Activated CD8-positive, alpha-beta memory T cell treated with anti-CD3 and anti-CD28 coated beads for 48 hours (primary cell): ENCODE measurements around the gene COPG1.
"Not testable (repeated sequence)": the region's sequence is repeated elsewhere in the genome, so short reads cannot be mapped to it uniquely, and the experiment has no call there.

Experiments
- DNase-seq, 3 experiments: peaks; one replicate each; pipeline ENCODE4 v3.0.0-alpha.2; 2020; ENCODE audit warnings: low read depth in 2 of 3, low spot score in 2 of 3

The COPG1 gene

DNA sequence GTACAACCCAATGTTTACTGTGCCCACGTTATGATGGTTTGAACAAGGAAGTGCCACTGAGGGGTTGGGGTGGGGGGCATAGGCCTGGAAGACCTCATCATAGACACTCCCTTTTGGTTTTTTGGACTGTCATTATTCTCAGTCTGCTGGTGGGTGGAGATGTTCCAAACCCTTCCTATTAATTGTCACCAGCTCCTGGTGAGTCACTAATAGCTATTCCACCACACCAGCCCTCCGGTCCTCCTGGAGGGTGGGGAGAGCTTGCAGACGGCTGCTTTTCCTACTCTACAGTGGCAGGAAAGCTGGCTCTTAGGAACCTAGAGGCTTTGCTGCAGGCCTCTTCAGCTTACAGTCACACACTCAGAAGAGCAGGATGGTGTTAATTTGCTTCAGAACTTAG is 9.0 kb upstream of the COPG1 start:
- no peak for DNase-seq

DNA sequence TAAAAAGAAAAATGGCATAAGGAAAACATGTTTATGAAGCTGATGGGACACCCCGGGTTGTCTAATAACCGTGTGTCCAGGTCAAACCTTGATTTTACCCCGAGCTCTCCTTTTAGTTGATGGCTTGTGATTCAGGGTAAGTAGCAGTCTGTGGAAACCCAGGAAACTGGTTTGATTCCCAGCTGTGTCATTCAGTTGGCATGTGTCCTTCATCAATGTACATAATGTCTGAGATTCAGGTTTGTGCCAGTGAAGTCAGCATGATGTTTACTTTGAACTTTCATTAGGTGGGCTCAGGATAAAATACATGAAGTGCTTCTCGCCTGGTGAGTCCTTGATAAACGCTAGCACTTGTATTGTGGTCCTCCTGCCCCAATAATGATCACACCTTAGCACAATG is 4.3 kb upstream of the COPG1 start:
- DNase-seq, result no peak

DNA sequence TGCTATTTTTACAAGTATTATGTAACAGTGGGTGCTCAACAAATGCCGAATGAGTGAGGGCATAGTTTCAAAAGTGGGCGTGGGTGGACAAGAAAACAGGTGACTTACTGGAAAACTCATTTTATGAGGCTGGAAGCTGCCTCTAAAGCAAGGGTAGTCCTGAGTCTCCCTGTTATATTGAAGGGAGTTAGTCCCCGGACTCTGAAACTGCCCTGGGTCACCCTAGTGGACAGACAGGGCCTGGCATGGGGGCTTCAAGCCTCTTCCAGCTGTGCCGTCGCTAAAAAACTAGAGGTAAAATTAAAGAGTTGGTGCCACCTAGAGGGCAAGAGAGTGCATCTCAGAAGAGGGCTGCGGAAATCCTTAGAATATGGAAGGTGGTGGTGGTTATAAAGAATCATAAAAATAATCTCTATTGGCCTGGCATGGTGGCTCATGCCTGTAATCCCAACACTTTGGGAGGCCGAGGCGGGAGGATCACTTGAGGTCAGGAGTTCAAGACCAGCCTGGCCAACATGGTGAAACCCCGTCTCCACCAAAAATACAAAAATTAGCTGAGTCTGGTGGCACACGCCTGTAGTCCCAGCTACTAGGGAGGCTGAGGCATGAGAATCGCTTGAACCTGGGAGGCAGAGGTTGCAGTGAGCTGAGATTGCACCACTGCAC is 3.6 kb upstream of the COPG1 start:
- DNase-seq, result peak in 2 of 3 experiments; percentile 32 to 48

DNA sequence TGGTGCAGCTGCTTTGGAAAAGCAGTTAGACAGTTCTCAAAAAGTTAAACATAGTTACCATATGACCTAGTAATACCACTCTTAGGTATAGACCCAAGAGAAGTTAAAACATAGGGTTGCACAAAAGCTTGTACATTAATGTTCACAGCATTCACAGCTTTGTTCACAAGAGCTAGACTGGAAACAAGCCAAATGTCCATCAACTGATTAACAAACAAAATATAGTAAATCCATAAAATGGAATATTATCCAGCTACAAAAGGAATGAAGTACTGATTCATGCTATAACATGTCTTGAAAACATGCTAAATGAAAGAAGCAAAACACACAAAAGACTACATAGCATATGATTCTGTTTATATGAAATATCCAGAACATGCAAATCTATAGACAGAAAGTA is 2.8 kb upstream of the COPG1 start:
- DNase-seq, result no peak

DNA sequence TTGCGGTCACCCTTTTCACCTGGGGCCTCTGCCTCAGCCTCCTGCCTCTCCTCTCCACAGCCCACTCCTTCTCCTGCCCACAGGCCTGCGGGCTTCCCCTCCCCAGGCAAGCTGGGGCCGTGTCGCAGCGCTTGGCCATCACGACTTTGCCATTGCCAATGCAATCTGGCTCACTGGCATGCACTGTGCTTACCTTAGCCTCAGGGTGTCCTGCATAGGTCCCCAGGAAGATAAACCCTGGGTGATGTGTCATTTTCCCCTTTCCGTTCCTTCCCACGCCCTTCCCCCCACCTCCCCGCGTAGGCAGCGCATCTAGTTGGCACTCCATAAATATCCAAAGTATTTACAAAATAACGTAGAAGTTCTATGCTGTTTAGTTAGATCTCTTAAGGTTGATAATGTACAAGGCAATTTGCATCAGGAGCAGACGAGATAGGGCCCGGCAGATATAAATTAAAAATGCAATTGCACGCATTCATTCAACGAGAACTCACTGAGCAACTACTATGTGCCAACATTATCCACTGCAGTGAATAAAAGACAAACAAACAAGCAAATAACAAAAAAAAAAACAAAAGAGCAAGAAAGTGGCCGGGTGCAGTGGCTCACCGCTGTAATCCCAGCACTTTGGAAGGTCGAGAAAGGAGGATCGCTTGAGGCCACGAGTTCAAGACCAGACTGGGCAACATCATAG is 973 bp upstream of the COPG1 start:
- no peak for DNase-seq

DNA sequence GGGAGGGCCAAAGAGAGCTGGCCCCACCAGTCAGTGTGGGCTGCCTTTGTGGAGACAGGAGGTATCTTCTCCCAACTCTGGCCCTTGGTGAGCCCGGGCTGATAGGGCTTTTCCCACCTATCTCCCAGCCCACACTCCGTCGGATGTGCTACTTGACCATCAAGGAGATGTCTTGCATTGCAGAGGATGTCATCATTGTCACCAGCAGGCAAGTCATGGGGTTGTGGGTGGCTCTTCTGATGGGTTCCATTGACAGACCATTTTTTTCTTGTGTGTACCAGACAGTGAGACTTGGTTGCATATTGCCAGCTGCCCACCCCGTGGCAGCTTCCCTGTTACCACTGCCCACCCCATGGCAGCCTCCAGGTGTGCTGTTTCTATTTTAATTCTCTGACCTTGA is 3.3 kb downstream of the COPG1 start:
- DNase-seq, result no peak

DNA sequence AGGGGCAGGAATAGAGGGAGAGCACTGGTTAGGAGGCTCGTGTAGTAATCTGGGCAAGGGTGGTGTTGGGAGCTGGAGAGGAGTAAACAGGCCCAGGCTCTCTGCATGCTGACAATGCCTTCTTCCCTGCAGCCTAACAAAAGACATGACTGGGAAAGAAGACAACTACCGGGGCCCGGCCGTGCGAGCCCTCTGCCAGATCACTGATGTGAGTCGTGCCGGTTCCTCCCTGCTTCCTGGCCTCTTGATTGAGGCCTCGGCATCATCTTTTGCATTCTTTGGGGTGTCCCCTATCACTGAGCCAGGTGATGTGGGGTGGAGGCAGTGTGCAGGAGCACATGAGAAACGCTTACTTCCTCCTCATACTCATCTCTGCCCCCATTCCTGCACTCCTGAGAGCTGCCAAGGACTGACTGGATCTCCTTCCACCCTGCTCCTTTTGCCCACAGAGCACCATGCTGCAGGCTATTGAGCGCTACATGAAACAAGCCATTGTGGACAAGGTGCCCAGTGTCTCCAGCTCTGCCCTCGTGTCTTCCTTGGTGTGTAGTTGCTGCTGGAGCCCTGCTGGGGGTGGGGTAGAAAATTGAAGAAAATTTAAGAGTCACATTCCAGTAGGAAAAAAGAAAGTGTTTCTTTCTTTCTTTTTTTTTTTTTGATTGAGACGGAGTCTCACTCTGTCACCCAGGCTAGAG is 5.3 kb downstream of the COPG1 start:
- DNase-seq, result no peak

DNA sequence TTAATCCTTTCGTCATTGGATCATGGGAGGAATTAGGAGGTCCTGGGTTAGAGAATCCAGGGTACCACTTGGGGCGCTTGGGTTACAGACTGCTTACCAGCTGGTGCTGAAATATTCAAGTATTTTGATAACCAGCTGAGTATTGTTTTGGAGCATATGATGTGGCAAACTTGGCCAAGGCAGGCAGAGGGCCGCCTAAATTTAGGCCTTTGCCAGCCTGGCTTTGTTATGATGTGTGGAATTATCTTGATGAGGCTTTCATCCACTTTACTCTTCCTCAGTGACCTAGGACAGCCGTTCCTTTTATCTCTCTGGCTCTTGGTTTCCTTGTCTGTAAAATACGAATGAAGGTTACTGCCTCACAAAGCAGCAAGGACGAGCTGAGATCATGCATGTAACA is 6.9 kb downstream of the COPG1 start:
- DNase-seq, result no peak

DNA sequence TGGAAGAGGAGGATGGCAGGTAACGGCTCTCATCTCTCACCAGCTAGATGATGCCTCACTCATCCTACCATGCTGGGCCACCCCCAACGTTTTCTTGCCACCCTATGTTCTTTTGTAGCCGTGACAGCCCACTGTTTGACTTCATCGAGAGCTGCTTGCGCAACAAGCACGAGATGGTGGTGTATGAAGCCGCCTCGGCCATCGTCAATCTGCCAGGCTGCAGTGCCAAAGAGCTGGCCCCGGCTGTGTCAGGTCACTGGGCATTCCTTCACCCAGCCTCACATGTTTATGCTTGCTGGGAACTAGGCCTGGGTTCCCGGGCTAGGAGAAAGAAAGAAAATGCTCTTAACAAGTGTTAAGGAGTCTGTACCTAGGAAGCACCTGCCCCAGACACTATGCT is 8.2 kb downstream of the COPG1 start:
- no peak for DNase-seq

DNA sequence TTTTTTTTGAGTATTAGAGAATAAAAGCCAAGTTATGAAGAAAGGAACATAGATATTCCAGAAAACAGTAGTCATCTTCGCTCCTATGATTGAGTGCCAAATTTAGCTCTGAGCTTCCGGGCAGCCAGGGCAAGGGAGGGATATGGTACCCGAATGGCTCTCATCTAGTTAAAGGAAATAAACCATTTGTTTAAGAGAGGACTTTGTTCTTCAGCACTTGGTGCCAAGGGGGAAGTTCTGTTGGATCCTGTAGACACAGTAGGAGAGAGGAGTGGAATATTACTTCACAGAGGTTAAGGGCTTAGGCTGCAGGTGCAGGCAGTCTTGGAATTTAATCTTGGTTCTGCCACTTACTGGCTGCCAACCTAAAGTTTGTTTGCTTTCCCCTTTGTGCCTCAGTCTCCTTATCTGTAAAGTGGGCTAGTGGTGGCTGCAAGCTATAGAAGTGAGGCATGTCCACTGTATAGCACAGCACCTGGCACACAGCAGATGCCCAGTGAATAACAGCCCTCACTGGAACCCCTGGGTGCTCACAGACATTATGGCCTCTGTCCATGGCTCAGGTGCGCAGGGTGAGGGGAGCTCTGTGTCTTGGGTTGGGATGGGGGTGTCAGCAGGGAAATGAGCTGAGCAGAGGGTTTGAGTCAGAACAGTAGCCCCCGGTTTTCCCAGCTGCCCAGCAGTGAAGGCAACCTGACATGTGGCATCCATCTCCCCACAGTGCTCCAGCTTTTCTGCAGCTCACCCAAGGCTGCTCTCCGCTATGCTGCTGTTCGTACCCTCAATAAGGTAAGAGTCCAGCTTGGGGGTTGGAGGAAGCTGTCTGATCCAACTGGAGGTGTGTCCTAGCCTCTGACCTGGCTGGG is 10.4 kb downstream of the COPG1 start:
- DNase-seq, result no peak

DNA sequence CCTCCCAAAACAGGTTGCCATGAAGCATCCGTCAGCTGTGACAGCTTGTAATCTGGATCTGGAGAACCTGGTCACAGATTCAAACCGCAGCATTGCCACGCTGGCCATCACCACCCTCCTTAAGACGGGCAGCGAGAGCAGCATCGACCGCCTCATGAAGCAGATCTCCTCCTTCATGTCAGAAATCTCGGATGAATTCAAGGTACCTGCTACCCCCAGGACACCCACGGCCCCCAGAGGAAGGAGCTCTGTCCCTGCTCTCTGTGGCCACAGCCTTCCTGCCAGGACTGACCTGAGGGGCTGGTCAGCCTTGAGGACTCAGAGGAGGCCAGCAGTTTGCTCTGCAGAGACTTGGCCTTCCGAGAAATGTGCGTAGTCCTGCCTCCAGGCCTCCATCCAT is 11.2 kb downstream of the COPG1 start:
- no peak for DNase-seq

DNA sequence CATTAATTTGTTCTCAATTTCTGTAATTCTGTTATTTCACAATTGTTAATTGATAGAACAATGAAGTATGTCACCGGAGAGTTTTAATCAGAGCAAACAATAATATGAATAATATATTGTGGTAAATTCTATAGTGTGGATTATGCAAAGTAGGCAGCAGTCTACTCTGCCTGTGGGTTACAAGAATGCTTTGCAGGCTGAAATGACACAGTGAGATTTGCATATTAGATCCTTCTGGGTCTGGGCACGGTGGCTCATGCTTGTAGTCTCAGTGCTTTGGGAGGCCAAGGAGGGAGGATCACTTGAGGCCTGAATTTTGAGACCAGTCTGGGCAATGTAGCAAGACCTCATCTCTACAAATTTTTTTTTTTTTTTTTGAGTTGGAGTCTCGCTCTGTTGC is 12.5 kb downstream of the COPG1 start:
- DNase-seq, result no peak

DNA sequence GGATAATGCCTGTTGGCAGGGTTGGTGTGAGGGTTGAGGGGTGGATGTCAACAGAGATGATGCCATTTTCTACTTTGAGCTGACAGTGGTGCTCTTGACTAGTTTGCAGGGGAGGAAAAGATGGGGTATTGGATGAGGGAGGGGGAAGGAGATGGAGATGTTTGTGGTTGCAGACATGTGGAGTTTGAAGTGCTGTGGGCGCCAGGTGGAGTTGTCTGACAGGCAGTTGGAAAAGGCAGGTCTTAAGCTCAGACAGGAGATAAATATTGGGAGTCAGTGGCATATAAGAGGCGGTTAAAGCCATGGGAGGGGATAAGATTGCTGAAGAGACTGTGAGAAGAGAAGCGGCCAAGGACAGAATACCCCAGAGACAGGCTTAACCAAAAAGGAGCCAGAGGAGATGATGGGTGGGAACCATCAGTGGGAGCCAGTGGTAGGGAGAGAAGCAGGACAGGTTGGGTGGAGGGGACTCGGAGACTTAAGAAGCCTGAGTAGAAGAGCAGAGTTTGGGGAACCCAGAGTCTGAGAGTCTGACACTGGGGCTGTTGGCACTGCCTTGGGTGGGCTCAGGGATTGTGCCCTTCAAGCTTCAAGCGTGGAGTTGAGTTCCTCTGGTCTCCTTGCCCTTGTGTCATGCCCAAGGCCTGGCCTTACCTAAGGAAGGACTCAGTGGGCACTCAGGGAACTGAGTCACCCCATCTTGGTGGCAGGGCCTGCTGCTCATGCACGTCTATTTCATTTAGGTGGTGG is 13.9 kb downstream of the COPG1 start:
- DNase-seq, result no peak

DNA sequence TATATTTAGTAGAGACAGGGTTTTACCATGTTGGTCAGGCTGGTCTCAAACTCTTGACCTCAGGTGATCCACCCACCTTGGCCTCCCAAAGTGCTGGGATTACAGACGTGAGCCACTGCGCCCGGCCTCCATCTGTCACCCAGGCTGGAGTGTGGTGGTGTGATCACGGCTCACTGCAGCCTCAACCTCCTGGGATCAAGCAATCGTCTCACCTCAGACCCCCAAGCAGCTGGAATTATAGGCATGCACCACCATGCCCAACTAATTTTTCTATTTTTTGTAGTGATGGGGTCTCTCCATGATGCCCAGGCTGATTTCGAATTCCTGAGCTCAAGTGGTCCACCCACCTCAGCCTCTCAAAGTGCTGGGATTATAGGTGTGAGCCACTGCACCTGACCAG is 15.6 kb downstream of the COPG1 start:
- DNase-seq, result not testable (repeated sequence)

DNA sequence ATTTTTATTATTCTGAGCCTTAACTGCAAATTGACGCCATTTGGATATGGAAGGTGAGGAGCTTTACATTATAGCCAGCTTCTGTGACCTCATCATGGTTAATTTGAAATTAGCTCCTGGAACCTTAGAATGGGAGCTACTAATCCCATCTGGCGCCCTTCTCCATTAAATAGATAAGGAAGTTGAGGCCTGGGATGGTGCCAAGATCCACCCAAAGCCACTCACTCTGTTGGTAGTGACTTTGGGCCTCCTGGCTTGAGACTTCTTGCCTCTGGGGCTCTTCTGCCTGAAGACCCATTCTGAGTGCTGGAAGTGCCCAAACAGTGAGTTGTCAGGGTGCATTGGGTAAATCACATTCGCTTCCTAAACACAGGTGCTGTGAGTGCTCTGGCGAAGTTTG is 17.2 kb downstream of the COPG1 start:
- DNase-seq, result no peak

DNA sequence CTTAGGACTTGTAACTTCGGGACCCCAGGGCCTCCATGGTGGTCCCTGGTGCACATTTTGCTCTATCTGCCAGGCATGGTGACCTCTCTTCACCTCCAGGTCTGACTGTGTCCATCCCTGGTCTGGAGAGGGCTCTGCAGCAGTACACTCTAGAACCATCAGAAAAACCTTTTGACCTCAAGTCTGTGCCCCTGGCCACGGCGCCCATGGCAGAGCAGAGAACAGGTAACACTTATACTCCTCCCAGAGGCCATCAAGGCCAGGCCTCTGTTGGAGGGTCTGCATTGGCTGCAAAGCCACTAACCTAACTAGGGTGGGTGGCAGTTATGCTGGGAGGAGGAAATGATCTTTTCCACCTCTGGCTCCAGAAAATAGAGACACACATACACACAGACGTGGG is 19.0 kb downstream of the COPG1 start:
- DNase-seq, result no peak

DNA sequence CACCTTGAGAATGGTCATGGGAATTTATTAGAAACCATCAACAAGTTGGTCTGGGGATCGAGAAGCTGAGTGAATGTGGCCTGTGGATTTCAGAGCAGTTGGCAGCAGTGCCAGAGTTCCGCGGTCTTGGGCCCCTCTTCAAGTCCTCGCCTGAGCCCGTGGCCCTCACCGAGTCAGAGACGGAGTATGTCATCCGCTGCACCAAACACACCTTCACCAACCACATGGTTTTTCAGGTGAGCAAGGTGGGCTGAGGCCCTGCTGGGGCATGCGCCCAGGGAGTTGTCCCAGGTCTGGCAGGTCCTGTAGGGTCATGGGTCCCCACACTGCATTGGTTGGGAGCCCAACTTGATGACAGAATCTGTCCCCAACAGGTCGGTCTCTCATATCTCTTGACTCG is 22.3 kb downstream of the COPG1 start:
- no peak for DNase-seq

DNA sequence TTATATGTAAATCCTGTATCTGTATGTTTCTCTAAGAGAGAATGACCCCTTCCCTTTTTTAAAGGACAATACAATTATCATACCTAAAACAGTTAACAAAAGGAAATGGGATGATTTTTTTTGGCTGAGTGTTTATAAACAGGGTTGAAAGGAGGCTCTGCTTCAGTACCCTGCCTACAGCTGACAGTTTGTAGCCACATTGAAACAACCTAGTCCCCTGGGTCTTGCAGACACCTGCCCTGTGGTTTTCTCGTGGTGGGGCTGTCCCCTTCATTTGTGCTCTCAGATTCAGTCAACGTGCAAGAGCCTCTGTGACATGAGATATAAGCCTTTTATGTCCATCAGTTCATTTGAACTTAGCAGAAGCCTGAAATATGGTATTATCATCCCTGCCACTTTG is 27.0 kb downstream of the COPG1 start:
- no peak for DNase-seq

DNA sequence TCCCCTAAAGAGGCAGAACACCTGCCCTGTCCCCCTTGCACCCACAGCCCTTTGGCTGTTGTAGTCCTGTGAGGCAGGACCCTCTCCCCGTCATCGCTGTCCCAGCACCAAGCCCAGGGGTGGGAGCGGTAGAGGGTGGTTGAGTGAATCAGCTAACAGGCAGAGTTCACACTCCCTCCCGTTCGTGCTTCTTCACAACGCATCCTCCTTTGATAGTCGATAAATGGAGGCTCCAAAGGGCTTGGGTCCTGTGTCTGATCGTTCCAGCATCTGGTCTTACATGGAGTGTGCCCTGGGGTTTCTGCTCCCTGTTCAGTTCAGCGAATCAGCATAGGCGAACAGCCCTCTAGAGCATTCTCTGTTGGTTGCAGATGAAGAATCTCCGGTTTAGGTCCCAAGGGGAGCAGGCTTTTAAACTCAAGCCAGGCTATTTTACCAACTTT is 28.4 kb downstream of the COPG1 start:
- DNase-seq, result no peak

DNA sequence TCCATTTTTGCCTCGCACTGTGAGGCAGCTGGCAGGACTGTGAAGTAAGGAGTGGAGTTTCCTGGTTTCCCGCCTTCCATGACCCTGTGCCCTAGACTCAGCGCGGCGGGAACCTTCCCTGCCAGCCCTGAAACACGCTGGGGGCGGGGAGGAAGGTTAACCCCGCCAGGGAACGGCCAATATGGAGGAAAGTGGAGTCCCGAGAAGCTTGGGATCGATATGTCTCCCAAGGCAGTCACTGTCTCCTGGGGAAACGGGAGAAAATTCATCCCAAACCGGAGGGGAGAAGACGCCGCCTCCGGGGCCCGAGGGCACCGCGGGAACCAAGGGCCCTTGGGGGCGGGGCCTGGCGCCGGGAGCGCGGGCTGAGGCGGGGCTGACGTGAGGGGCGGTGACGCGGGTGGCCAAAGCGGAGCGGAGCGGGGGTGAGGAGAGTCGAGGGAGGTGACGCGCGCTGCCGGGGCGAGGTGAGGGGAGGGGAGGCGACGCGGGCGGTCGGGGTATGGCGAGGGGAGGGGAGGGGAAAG is 29.1 kb downstream of the COPG1 start, which contains the start of gene HMCES:
Gene HMCES (plus strand): TSS at position 432 of the 527 bp plus-strand sequence. CDS start 863 bp downstream, outside the sequence.
- peak; percentile 76 to 89 (median 85) for DNase-seq
